Glutamatergic neuron (in vitro differentiated cells): ENCODE results near the gene NOP9. TPM values are rescaled to one million over a fixed set of nuclear protein-coding genes. Genes with fewer than 3 reads are reported as not detected.
A peak's percentile ranks its signal among the peaks of the same experiment; 100 is the strongest.

Experiments used
- DNase-seq: peaks from one replicate; pipeline ENCODE4 v3.0.0; 2022
- H3K27ac Mint-ChIP-seq: one replicate; pipeline ENCODE4 v1.8.0; 2020; ENCODE audit warnings: mild to moderate bottlenecking, mixed read lengths, inconsistent platforms; ENCODE audit not compliant: unreplicated experiment
- H3K27me3 Mint-ChIP-seq: one replicate; pipeline ENCODE4 v1.8.0; 2020; ENCODE audit warnings: mild to moderate bottlenecking, moderate library complexity, mixed read lengths, inconsistent platforms; ENCODE audit not compliant: unreplicated experiment
- H3K36me3 Mint-ChIP-seq: one replicate; pipeline ENCODE4 v1.8.0; 2020; ENCODE audit warnings: mild to moderate bottlenecking, mixed read lengths, inconsistent platforms; ENCODE audit not compliant: unreplicated experiment
- H3K4me1 Mint-ChIP-seq: one replicate; pipeline ENCODE4 v1.8.0; 2020; ENCODE audit warnings: mild to moderate bottlenecking, low read depth, mixed read lengths, inconsistent platforms; ENCODE audit not compliant: unreplicated experiment
- H3K4me3 Mint-ChIP-seq: one replicate; pipeline ENCODE4 v1.8.0; 2020; ENCODE audit warnings: mild to moderate bottlenecking, mixed read lengths, inconsistent platforms; ENCODE audit not compliant: unreplicated experiment
- H3K9me3 Mint-ChIP-seq: one replicate; pipeline ENCODE4 v1.8.0; 2020; ENCODE audit warnings: mild to moderate bottlenecking, moderate library complexity, mixed read lengths, inconsistent platforms; ENCODE audit not compliant: unreplicated experiment
- total RNA-seq: library from RNA; stranded (reverse); fragmentation: NEBNext Ultra II Directional; extraction: Animal tissue kit (Norgen Biotek cat#: 25700); gene quantifications from one replicate; pipeline ENCODE4 v1.2.1, GENCODE V29; 2021; ENCODE audit not compliant: unreplicated experiment
- TF ChIP-seq, protein P1 (sequence below): fragments of 200-600 bp; sonication (generic); IDR thresholded peaks from one replicate; pipeline ENCODE4 v1.5.0; 2021; ENCODE audit not compliant: partially characterized antibody, unreplicated experiment

Gene NOP9
- total RNA-seq, 1 donor from 2014 or later: 29.2 TPM

DNA sequence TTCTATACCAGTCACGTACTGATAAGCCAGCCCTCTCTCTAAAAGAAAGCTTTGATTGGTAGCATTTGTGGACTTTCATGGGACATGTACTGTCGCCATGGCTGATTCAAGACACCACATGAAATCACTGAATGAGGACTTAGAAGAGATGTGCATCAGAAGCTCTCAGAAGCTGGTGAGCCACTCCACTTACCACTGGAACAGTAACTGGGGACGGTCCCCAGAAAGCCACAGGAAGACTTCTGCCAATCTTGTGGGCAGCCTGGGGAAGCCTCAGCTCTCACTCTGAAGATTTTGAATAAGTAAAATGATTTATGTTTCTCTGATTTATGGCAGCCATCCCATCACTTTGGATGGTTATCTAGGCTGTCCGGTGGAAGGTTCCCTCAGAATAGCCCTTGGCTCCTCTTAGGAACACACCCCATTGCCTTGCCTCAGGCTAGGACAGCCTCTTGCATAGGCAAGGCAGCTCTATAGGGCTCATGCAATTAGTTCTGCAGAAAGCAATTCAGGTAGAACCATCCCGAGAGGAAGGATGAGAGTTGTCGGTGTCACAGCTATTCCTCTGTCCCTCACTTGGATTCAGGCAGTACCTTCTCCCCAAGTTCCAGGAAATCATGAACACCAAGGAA lies 9.9 kb upstream of the NOP9 start:
- Mint-ChIP-seq H3K27ac (no peak overlapping the region), H3K27me3 (no peaks in the 10 kb centered on the region), H3K36me3 (no peaks in the 10 kb centered on the region), H3K4me1 (no peaks in the 10 kb centered on the region), H3K9me3 (peaks cover 1% of the 10 kb centered on the region), H3K4me3 (no peak overlapping the region)
- TF ChIP-seq, protein P1, sequence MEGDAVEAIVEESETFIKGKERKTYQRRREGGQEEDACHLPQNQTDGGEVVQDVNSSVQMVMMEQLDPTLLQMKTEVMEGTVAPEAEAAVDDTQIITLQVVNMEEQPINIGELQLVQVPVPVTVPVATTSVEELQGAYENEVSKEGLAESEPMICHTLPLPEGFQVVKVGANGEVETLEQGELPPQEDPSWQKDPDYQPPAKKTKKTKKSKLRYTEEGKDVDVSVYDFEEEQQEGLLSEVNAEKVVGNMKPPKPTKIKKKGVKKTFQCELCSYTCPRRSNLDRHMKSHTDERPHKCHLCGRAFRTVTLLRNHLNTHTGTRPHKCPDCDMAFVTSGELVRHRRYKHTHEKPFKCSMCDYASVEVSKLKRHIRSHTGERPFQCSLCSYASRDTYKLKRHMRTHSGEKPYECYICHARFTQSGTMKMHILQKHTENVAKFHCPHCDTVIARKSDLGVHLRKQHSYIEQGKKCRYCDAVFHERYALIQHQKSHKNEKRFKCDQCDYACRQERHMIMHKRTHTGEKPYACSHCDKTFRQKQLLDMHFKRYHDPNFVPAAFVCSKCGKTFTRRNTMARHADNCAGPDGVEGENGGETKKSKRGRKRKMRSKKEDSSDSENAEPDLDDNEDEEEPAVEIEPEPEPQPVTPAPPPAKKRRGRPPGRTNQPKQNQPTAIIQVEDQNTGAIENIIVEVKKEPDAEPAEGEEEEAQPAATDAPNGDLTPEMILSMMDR: no peak
- DNase-seq: no peak

- Mint-ChIP-seq H3K27ac (peak overlapping the region; percentile 4), H3K36me3 (no peaks in the 10 kb centered on the region), H3K4me3 (peak overlapping the region; percentile 39), H3K4me1 (no peaks in the 10 kb centered on the region), H3K27me3 (no peaks in the 10 kb centered on the region), H3K9me3 (peaks cover 1% of the 10 kb centered on the region)
- TF ChIP-seq, protein P1: no peak
- DNase-seq: no peak
These were observed 8.9 kb upstream of the NOP9 start for GRCh38 chr14:24290746-24291145.

DNA sequence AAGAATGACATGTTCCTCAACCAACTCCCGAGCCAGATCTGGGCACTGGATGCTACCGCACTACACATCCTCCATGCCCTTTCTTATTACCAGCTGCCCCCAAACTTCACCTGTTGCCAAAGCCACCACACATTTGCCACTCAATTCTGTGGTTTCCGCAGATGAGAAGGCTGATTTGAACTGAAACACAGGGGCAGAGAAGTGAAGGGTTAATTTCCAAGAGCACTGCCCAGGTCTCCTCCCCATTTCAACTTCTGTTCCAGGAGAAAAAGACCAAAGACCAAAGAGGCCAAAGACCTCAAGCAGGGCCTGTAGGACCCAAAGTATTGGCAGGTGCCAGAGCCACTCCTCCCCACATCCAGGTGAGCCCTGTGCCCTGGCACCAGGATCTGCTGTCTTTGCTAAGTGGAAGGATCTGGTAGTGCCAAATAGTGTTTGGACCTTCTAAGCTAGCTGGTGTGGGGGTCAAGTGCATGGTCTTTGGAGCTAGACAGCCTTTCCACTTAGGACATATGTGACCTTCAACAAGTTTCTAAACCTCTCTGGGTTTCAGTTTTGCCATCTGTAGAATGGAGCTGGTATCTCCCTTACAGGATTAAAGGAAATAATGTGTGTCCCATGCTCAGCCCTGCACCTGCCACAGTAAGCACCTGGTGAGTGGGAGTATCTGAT lies 8.1 kb upstream of the NOP9 start:
- Mint-ChIP-seq H3K27ac (no peak overlapping the region), H3K36me3 (no peaks in the 10 kb centered on the region), H3K9me3 (peaks cover 1% of the 10 kb centered on the region), H3K27me3 (no peaks in the 10 kb centered on the region), H3K4me1 (no peaks in the 10 kb centered on the region), H3K4me3 (no peak overlapping the region)
- no peak for DNase-seq
- TF ChIP-seq, protein P1: no peak

GRCh38 chr14:24292118-24292807 lies 7.4 kb upstream of the NOP9 start:
- Mint-ChIP-seq H3K27ac (no peak overlapping the region), H3K36me3 (no peaks in the 10 kb centered on the region), H3K9me3 (peaks cover 3% of the 10 kb centered on the region), H3K4me1 (no peaks in the 10 kb centered on the region), H3K4me3 (no peak overlapping the region), H3K27me3 (no peaks in the 10 kb centered on the region)
- TF ChIP-seq, protein P1: no peak
- no peak for DNase-seq

GRCh38 chr14:24293525-24293924 lies 6.1 kb upstream of the NOP9 start:
- TF ChIP-seq, protein P1: no peak
- no peaks in the 10 kb centered on the region for H3K36me3 Mint-ChIP-seq
- H3K4me1 Mint-ChIP-seq: no peaks in the 10 kb centered on the region
- no peaks in the 10 kb centered on the region for H3K27me3 Mint-ChIP-seq
- H3K4me3 Mint-ChIP-seq: no peak overlapping the region
- no peak overlapping the region for H3K27ac Mint-ChIP-seq
- H3K9me3 Mint-ChIP-seq: peaks cover 3% of the 10 kb centered on the region
- no peak for DNase-seq
